Keratinocyte (primary cell): Measurements from ENCODE around the gene DDB1. TPM values are rescaled to one million over a fixed set of nuclear protein-coding genes. Genes with fewer than 3 reads are reported as not detected.

Source experiments
- DNase-seq: peaks from one replicate; pipeline ENCODE4 v3.0.0-alpha.2; 2011; ENCODE audit warnings: low read depth, missing footprints, low spot score
- FAIRE-seq: peaks from 2 replicates; lab custom pipeline; 2011; peaks lifted over from hg19 to GRCh38; lab: Jason Lieb, UNC
- H2AFZ ChIP-seq: 2 replicates; pipeline ENCODE4 v1.6.0; 2012; ENCODE audit warnings: low read length, control low read depth, inconsistent platforms; ENCODE audit not compliant: control insufficient read depth
- H3K27ac ChIP-seq: 2 replicates; pipeline ENCODE4 v1.5.1; 2011; ENCODE audit warnings: low read length; ENCODE audit not compliant: control insufficient read depth, insufficient read depth
- H3K27me3 ChIP-seq: 3 replicates; pipeline ENCODE4 v1.6.0; 2011; ENCODE audit warnings: low read length; ENCODE audit not compliant: control insufficient read depth, insufficient read depth; ENCODE audit errors: extremely low read depth
- H3K36me3 ChIP-seq, 2 experiments: 2 replicates in 1 of 2; 3 replicates in 1 of 2; pipeline ENCODE4 v1.5.1; 2011; ENCODE audit warnings: low read length in 2 of 2, mild to moderate bottlenecking in 1 of 2; ENCODE audit not compliant: control insufficient read depth in 2 of 2, insufficient read depth in 2 of 2; ENCODE audit errors: extremely low read depth in 1 of 2
- H3K4me1 ChIP-seq: 3 replicates; pipeline ENCODE4 v1.5.1; 2011; ENCODE audit warnings: low read length; ENCODE audit not compliant: control insufficient read depth, insufficient read depth; ENCODE audit errors: extremely low read depth
- H3K4me2 ChIP-seq: 3 replicates; pipeline ENCODE4 v1.6.0; 2011; ENCODE audit warnings: low read depth, low read length; ENCODE audit not compliant: control insufficient read depth, insufficient read depth; ENCODE audit errors: extremely low read depth
- H3K4me3 ChIP-seq, 3 experiments: fragments of 200-600 bp in 1 of 3; sonication (generic) in 1 of 3; 2 replicates in 2 of 3; 3 replicates in 1 of 3; pipeline ENCODE4 v1.5.1; 2011 to 2016; ENCODE audit warnings: low read length in 3 of 3, mild to moderate bottlenecking in 3 of 3, control low read depth in 2 of 3, inconsistent platforms in 1 of 3, low read depth in 1 of 3, mixed read lengths in 1 of 3, mixed run types in 1 of 3, moderate library complexity in 1 of 3; ENCODE audit not compliant: control insufficient read depth in 2 of 3, insufficient read depth in 2 of 3; ENCODE audit errors: extremely low read depth in 1 of 3
- H3K79me2 ChIP-seq: 2 replicates; pipeline ENCODE4 v1.6.0; 2012; ENCODE audit warnings: low read length; ENCODE audit not compliant: control insufficient read depth, insufficient read depth
- H3K9ac ChIP-seq: 3 replicates; pipeline ENCODE4 v1.6.0; 2011; ENCODE audit warnings: low read length; ENCODE audit not compliant: control insufficient read depth, insufficient read depth; ENCODE audit errors: extremely low read depth
- H3K9me1 ChIP-seq: 3 replicates; pipeline ENCODE4 v1.6.0; 2011; ENCODE audit warnings: low read length; ENCODE audit not compliant: control insufficient read depth, insufficient read depth; ENCODE audit errors: extremely low read depth
- H3K9me3 ChIP-seq: 2 replicates; pipeline ENCODE4 v1.5.1; 2012; ENCODE audit warnings: low read depth, low read length; ENCODE audit not compliant: control insufficient read depth
- H4K20me1 ChIP-seq: 3 replicates; pipeline ENCODE4 v1.6.0; 2011; ENCODE audit warnings: low read length; ENCODE audit not compliant: control insufficient read depth, insufficient read depth; ENCODE audit errors: extremely low read depth
- EZH2 ChIP-seq: IDR thresholded peaks from one replicate; pipeline ENCODE4 v1.6.1; 2012; ENCODE audit warnings: inconsistent platforms, mild to moderate bottlenecking, low read length, moderate library complexity
- dilution Hi-C: fragments of 300-500 bp; cut with MboI; formaldehyde crosslinking; loops from one replicate; pipeline ENCODE4 v1.7.0; 2020; ENCODE audit warnings: low sequenced_read_pairs; ENCODE audit not compliant: extremely low pct_ligation_motif_present
- polyA plus RNA-seq, 5 experiments: library from polyadenylated mRNA; depleted of rRNA in 3 of 5; stranded (reverse) in 3 of 5; stranded (forward) in 1 of 5; unstranded in 1 of 5; fragments of >200 nt; gene quantifications; 1 replicate in 1 of 5; 2 replicates in 3 of 5; 3 replicates in 1 of 5; pipeline versions ENCODE4 v1.2.1 to v1.2.3, GENCODE V29; 2011 to 2012; ENCODE audit warnings: missing spikeins in 2 of 5, low read depth in 1 of 5, low replicate concordance in 1 of 5
- TF ChIP-seq, protein P1 (sequence below), 3 experiments: IDR thresholded peaks in 1 of 3; conservative IDR thresholded peaks in 1 of 3; optimal IDR thresholded peaks in 1 of 3; 2 replicates in 2 of 3; 3 replicates in 1 of 3; pipeline versions ENCODE3 to v1.5.1; 2011; ENCODE audit warnings: low read length in 3 of 3, mild to moderate bottlenecking in 3 of 3, moderate library complexity in 2 of 3, control low read depth in 1 of 3, inconsistent platforms in 1 of 3; ENCODE audit not compliant: insufficient read depth in 2 of 3; ENCODE audit errors: extremely low read depth in 1 of 3

DDB1 gene
- polyA plus RNA-seq, 1 donor (not counting 4 experiments of a cell fraction or from before 2014, with no cell fraction given) = 187 TPM

DNA sequence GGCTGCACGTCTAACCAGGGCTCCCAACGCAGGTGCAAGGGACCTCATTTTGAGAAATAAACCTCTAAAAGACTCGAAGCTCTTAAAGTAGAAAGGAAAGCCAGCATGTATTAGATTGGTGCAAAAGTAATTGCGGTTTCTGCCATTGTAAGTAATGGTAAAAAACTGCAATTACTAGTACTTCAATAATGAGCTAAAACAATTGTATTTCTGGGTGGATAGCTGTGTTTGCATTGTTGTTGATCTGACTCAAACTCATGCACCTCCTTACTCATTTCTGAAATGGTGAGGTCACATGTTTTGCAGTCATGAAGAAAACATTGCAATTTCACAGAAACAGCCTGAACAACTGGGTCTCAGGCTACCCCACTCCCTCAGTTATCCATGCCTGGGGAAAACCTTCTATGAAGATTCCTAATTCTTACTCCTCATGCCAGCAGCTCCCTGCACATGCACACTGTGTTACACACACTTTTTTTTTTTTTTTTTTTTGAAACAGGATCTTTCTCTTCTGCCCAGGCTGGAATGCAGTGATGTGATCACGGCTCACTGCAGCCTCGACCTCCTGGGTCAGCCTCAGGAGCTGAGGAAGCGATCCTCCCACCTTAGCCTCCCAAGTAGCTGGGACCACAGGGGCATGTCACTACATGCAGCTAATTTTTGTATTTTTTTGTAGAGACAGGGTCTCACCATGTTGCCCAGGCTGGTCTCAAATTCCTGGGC lies 62.4 kb downstream of the DDB1 start:
- Histone ChIP-seq H3K9ac (no peak overlapping the region), H3K9me3 (no peaks in the 10 kb centered on the region), H3K4me2 (no peak overlapping the region), H3K4me3 (no peak overlapping the region), H3K4me1 (peaks cover 23% of the 10 kb centered on the region), H3K27me3 (peaks cover 2% of the 10 kb centered on the region), H2AFZ (no peak overlapping the region), H4K20me1 (no peaks in the 10 kb centered on the region), H3K79me2 (no peaks in the 10 kb centered on the region), H3K36me3 (no peaks in the 10 kb centered on the region), H3K9me1 (no peaks in the 10 kb centered on the region), H3K27ac (no peak overlapping the region)
- dilution Hi-C loops = no loop called here
- no peak for FAIRE-seq
- TF ChIP-seq, protein P1, sequence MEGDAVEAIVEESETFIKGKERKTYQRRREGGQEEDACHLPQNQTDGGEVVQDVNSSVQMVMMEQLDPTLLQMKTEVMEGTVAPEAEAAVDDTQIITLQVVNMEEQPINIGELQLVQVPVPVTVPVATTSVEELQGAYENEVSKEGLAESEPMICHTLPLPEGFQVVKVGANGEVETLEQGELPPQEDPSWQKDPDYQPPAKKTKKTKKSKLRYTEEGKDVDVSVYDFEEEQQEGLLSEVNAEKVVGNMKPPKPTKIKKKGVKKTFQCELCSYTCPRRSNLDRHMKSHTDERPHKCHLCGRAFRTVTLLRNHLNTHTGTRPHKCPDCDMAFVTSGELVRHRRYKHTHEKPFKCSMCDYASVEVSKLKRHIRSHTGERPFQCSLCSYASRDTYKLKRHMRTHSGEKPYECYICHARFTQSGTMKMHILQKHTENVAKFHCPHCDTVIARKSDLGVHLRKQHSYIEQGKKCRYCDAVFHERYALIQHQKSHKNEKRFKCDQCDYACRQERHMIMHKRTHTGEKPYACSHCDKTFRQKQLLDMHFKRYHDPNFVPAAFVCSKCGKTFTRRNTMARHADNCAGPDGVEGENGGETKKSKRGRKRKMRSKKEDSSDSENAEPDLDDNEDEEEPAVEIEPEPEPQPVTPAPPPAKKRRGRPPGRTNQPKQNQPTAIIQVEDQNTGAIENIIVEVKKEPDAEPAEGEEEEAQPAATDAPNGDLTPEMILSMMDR (optimal IDR thresholded peaks at IDR 0.05 in 1 of 3, IDR thresholded peaks at IDR 0.05 in 1 of 3, conservative IDR thresholded peaks at IDR 0.05 in 1 of 3; ENCODE audit: extremely low read depth in 1 of 3, insufficient read depth in 2 of 3, low read length in 3 of 3) = no peak
- no peak for TF ChIP-seq EZH2
- DNase-seq = no peak

DNA sequence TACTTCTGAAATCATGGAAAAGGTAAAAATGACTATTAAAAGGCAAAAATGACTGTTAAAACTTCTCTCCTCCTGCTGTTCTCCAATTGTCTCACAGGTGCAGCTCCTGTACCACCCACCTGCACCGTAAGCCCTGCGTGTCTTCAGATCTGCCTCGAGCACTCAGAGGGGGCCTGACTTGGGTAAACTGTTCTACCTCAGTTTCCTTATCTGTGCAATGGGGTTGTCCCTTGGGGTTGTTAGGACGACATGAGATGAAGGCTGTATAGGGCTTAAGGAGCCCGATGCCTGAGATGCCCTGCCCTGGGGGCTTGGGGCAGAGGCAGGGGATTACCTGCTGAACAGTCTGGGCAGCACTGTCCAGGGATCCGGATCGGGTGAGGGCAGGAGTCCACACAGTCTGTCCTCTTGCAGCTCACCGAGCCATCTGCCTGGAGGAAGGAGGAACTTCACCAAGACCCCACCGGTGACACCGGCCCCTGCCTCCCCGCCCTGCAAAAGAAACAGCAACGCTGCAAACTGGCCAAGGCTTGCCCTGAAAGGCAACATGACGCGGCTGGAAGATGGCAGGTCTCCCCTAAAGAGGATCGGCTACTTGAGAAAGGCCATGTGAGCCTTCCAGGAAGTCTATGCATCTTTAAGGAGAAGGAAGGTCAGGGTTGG lies 64.2 kb downstream of the DDB1 start:
- Histone ChIP-seq H3K36me3 (no peaks in the 10 kb centered on the region), H4K20me1 (no peaks in the 10 kb centered on the region), H3K9me3 (no peaks in the 10 kb centered on the region), H3K4me2 (no peak overlapping the region), H3K4me1 (peaks cover 11% of the 10 kb centered on the region), H3K4me3 (no peak overlapping the region), H3K9me1 (no peaks in the 10 kb centered on the region), H3K79me2 (no peaks in the 10 kb centered on the region), H3K9ac (no peak overlapping the region), H3K27ac (no peak overlapping the region), H2AFZ (no peak overlapping the region), H3K27me3 (no peaks in the 10 kb centered on the region)
- dilution Hi-C loops = no loop called here
- DNase-seq = no peak
- TF ChIP-seq, protein P1 (optimal IDR thresholded peaks at IDR 0.05 in 1 of 3, IDR thresholded peaks at IDR 0.05 in 1 of 3, conservative IDR thresholded peaks at IDR 0.05 in 1 of 3; ENCODE audit: extremely low read depth in 1 of 3, insufficient read depth in 2 of 3, low read length in 3 of 3) = no peak
- TF ChIP-seq EZH2 = no peak
- no peak for FAIRE-seq
